ENCODE results near the gene CCDC92. TPM values are rescaled to one million over a fixed set of nuclear protein-coding genes. Genes with fewer than 3 reads are reported as not detected.
A peak's percentile ranks its signal among the peaks of the same experiment; 100 is the strongest.
"Not testable (repeated sequence)": the region's sequence is repeated elsewhere in the genome, so short reads cannot be mapped to it uniquely, and the experiment has no call there.

The CCDC92 gene
- polyA plus RNA-seq, 1 donor, result 36.2 TPM

GRCh38 chr12:123950476-123951349 is 21.9 kb downstream of the CCDC92 start:
- no peak for DNase-seq
- Histone ChIP-seq H3K27ac (ENCODE audit: low read length) (peak overlapping the region; percentile 82), H3K4me1 (ENCODE audit: control insufficient read depth, insufficient read depth, low read length) (peaks cover 23% of the 10 kb centered on the region), H3K36me3 (ENCODE audit: control insufficient read depth, insufficient read depth, low read length) (no peaks in the 10 kb centered on the region), H3K9me3 (ENCODE audit: control insufficient read depth, low read depth, low read length) (peaks cover 3% of the 10 kb centered on the region), H3K27me3 (ENCODE audit: control insufficient read depth, insufficient read depth, low read length) (no peaks in the 10 kb centered on the region), H3K4me3 (ENCODE audit: low read length) (no peak overlapping the region)
- 90% methylated on average over 2 of the region's 15 CpGs for WGBS (ENCODE audit: insufficient coverage, low lambda C conversion rate)

- no peak for DNase-seq
- H3K27me3 ChIP-seq (ENCODE audit: control insufficient read depth, insufficient read depth, low read length), result no peaks in the 10 kb centered on the region
- no peak overlapping the region for H3K4me3 ChIP-seq (ENCODE audit: low read length)
- H3K27ac ChIP-seq (ENCODE audit: low read length), result peak overlapping the region; percentile 82
- WGBS (ENCODE audit: insufficient coverage, low lambda C conversion rate), result 100% methylated on average over 1 of the region's 15 CpGs
- peaks cover 9% of the 10 kb centered on the region for H3K36me3 ChIP-seq (ENCODE audit: control insufficient read depth, insufficient read depth, low read length)
- H3K4me1 ChIP-seq (ENCODE audit: control insufficient read depth, insufficient read depth, low read length), result peaks cover 23% of the 10 kb centered on the region
- peaks cover 3% of the 10 kb centered on the region for H3K9me3 ChIP-seq (ENCODE audit: control insufficient read depth, low read depth, low read length)
These were observed 22.9 kb downstream of the CCDC92 start for GRCh38 chr12:123949770-123950165.

GRCh38 chr12:123948796-123949769 is 23.5 kb downstream of the CCDC92 start:
- Histone ChIP-seq H3K4me3 (ENCODE audit: low read length) (no peak overlapping the region), H3K9me3 (ENCODE audit: control insufficient read depth, low read depth, low read length) (peaks cover 3% of the 10 kb centered on the region), H3K27me3 (ENCODE audit: control insufficient read depth, insufficient read depth, low read length) (no peaks in the 10 kb centered on the region), H3K36me3 (ENCODE audit: control insufficient read depth, insufficient read depth, low read length) (peaks cover 13% of the 10 kb centered on the region), H3K4me1 (ENCODE audit: control insufficient read depth, insufficient read depth, low read length) (peaks cover 23% of the 10 kb centered on the region), H3K27ac (ENCODE audit: low read length) (peak overlapping the region; percentile 82)
- no CpG with 5 or more reads among the region's 19 CpGs for WGBS (ENCODE audit: insufficient coverage, low lambda C conversion rate)
- DNase-seq, result peak; percentile 85 to 92

GRCh38 chr12:123948401-123948795 is 24.2 kb downstream of the CCDC92 start:
- Histone ChIP-seq H3K9me3 (ENCODE audit: control insufficient read depth, low read depth, low read length) (peaks cover 3% of the 10 kb centered on the region), H3K4me1 (ENCODE audit: control insufficient read depth, insufficient read depth, low read length) (peaks cover 23% of the 10 kb centered on the region), H3K27ac (ENCODE audit: low read length) (peak overlapping the region; percentile 82), H3K27me3 (ENCODE audit: control insufficient read depth, insufficient read depth, low read length) (no peaks in the 10 kb centered on the region), H3K4me3 (ENCODE audit: low read length) (no peak overlapping the region), H3K36me3 (ENCODE audit: control insufficient read depth, insufficient read depth, low read length) (peaks cover 20% of the 10 kb centered on the region)
- no peak for DNase-seq
- whole genome bisulfite sequencing (ENCODE audit: insufficient coverage, low lambda C conversion rate), result no CpG with 5 or more reads among the region's 11 CpGs

GRCh38 chr12:123947531-123947930 is 25.1 kb downstream of the CCDC92 start:
- H3K4me3 ChIP-seq (ENCODE audit: low read length); H3K27me3 ChIP-seq (ENCODE audit: control insufficient read depth, insufficient read depth, low read length); H3K27ac ChIP-seq (ENCODE audit: low read length); H3K9me3 ChIP-seq (ENCODE audit: control insufficient read depth, low read depth, low read length); DNase-seq: not testable (repeated sequence)
- no CpG with 5 or more reads among the region's 7 CpGs for WGBS (ENCODE audit: insufficient coverage, low lambda C conversion rate)
- Histone ChIP-seq H3K4me1 (ENCODE audit: control insufficient read depth, insufficient read depth, low read length) (peaks cover 23% of the 10 kb centered on the region), H3K36me3 (ENCODE audit: control insufficient read depth, insufficient read depth, low read length) (peaks cover 28% of the 10 kb centered on the region)

- not testable (repeated sequence) for H3K9me3 ChIP-seq (ENCODE audit: control insufficient read depth, low read depth, low read length); H3K4me3 ChIP-seq (ENCODE audit: low read length); DNase-seq; H3K27me3 ChIP-seq (ENCODE audit: control insufficient read depth, insufficient read depth, low read length); H3K27ac ChIP-seq (ENCODE audit: low read length)
- WGBS (ENCODE audit: insufficient coverage, low lambda C conversion rate), result no CpG with 5 or more reads among the region's 35 CpGs
- Histone ChIP-seq H3K4me1 (ENCODE audit: control insufficient read depth, insufficient read depth, low read length) (peaks cover 23% of the 10 kb centered on the region), H3K36me3 (ENCODE audit: control insufficient read depth, insufficient read depth, low read length) (peaks cover 35% of the 10 kb centered on the region)
These were observed 25.8 kb downstream of the CCDC92 start for GRCh38 chr12:123946516-123947505.

- H3K27me3 ChIP-seq (ENCODE audit: control insufficient read depth, insufficient read depth, low read length), result no peaks in the 10 kb centered on the region
- H3K4me1 ChIP-seq (ENCODE audit: control insufficient read depth, insufficient read depth, low read length), result peaks cover 23% of the 10 kb centered on the region
- no peak overlapping the region for H3K4me3 ChIP-seq (ENCODE audit: low read length)
- 67% methylated on average over 1 of the region's 8 CpGs for WGBS (ENCODE audit: insufficient coverage, low lambda C conversion rate)
- peaks cover 41% of the 10 kb centered on the region for H3K36me3 ChIP-seq (ENCODE audit: control insufficient read depth, insufficient read depth, low read length)
- H3K27ac ChIP-seq (ENCODE audit: low read length), result no peak overlapping the region
- peaks cover 12% of the 10 kb centered on the region for H3K9me3 ChIP-seq (ENCODE audit: control insufficient read depth, low read depth, low read length)
- no peak for DNase-seq
These were observed 26.5 kb downstream of the CCDC92 start for GRCh38 chr12:123946152-123946515.

GRCh38 chr12:123945287-123946151 is 27.1 kb downstream of the CCDC92 start:
- Histone ChIP-seq H3K4me1 (ENCODE audit: control insufficient read depth, insufficient read depth, low read length) (peaks cover 20% of the 10 kb centered on the region), H3K36me3 (ENCODE audit: control insufficient read depth, insufficient read depth, low read length) (peaks cover 44% of the 10 kb centered on the region)
- no CpG with 5 or more reads among the region's 25 CpGs for WGBS (ENCODE audit: insufficient coverage, low lambda C conversion rate)

GRCh38 chr12:123944696-123945095 is 27.9 kb downstream of the CCDC92 start:
- Histone ChIP-seq H3K27me3 (ENCODE audit: control insufficient read depth, insufficient read depth, low read length) (no peaks in the 10 kb centered on the region), H3K27ac (ENCODE audit: low read length) (no peak overlapping the region), H3K9me3 (ENCODE audit: control insufficient read depth, low read depth, low read length) (peaks cover 12% of the 10 kb centered on the region), H3K4me3 (ENCODE audit: low read length) (no peak overlapping the region), H3K36me3 (ENCODE audit: control insufficient read depth, insufficient read depth, low read length) (peaks cover 52% of the 10 kb centered on the region), H3K4me1 (ENCODE audit: control insufficient read depth, insufficient read depth, low read length) (peaks cover 12% of the 10 kb centered on the region)
- no peak for DNase-seq
- WGBS (ENCODE audit: insufficient coverage, low lambda C conversion rate), result 93% methylated on average over 4 of the region's 10 CpGs

More at GRCh38 chr12:123945287-123946151, 27.1 kb downstream of the CCDC92 start:
- Histone ChIP-seq H3K27ac (ENCODE audit: low read length) (no peak overlapping the region), H3K27me3 (ENCODE audit: control insufficient read depth, insufficient read depth, low read length) (no peaks in the 10 kb centered on the region), H3K4me3 (ENCODE audit: low read length) (no peak overlapping the region), H3K9me3 (ENCODE audit: control insufficient read depth, low read depth, low read length) (peaks cover 12% of the 10 kb centered on the region)
- no peak for DNase-seq
